Stomach (tissue), 4 donors: ENCODE results near the gene NEB.

Experiments used
- CTCF ChIP-seq, 7 experiments: fragments of 450-650 bp in 4 of 7; fragments of 200-600 bp in 3 of 7; sonication (generic) in 3 of 7; IDR thresholded peaks; one replicate each; pipeline ENCODE4 v1.5.1; 2016 to 2019; ENCODE audit warnings: antibody characterized with exemption in 7 of 7, control low read depth in 2 of 7, mild to moderate bottlenecking in 1 of 7
- POLR2A ChIP-seq, 4 donors: fragments of 450-650 bp; IDR thresholded peaks; one replicate each; pipeline ENCODE4 v1.6.1; 2016; ENCODE audit warnings: antibody characterized with exemption in 4 of 4, control low read depth in 2 of 4, mild to moderate bottlenecking in 1 of 4, moderate library complexity in 1 of 4

- TF ChIP-seq POLR2A (IDR thresholded peaks at IDR 0.05) (no peak), CTCF (IDR thresholded peaks at IDR 0.05) (no peak)
Observed at GRCh38 chr2:151640087-151640486, 94.2 kb downstream of the NEB start.
